ENCODE data around the gene HOXC10.

- TF ChIP-seq BACH1 (IDR thresholded peaks at IDR 0.05; ENCODE audit: borderline replicate concordance) (no peak), CHD1 (IDR thresholded peaks at IDR 0.05; ENCODE audit: low read depth, low read length) (no peak), E2F4 (IDR thresholded peaks at IDR 0.05; ENCODE audit: low read depth, low read length) (no peak), EP300 (IDR thresholded peaks at IDR 0.05; ENCODE audit: borderline replicate concordance in 1 of 2, control insufficient read depth in 1 of 2, low read depth in 2 of 2, low read length in 2 of 2) (no peak), BRCA1 (IDR thresholded peaks at IDR 0.05; ENCODE audit: low read depth, low read length) (no peak), NFYB (IDR thresholded peaks at IDR 0.05; ENCODE audit: insufficient read depth, low read depth, low read length) (no peak)
Measured at GRCh38 chr12:53952871-53953734, 31.8 kb upstream of the HOXC10 start.
